NCI-H1417 (cell line): ENCODE measurements around the gene WAS.

Experiments used
- DNase-seq, 3 experiments: peaks; one replicate each; lab custom pipeline; 2025; lab: John Stamatoyannopoulos, UW

Gene WAS

DNA sequence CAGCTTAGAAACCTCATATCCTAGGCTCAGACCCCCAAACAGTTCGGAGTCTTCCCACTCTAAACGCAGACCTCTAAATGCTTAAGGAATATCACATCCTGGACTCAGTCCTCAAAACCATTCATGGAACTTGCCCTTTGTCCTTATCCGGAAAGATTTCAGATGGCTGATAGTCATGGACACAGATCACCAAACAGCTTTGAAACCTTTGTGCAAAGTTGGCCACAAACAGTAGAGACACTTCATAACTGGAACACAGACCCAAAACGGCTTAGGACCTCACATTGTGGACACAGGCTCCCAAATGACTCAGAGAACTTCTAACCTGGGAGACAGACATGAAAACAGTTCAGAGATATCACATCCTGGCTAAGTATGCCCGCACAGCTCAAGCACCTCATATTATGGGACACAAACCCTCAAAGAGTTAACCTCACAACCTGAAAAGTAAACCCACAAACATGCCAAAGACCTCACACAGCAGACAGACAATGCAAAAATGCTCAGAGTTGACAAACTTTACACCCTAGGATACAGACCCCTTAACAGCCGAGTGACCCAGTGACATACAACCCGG is 28.4 kb downstream of the WAS start:
- DNase-seq = no peak

DNA sequence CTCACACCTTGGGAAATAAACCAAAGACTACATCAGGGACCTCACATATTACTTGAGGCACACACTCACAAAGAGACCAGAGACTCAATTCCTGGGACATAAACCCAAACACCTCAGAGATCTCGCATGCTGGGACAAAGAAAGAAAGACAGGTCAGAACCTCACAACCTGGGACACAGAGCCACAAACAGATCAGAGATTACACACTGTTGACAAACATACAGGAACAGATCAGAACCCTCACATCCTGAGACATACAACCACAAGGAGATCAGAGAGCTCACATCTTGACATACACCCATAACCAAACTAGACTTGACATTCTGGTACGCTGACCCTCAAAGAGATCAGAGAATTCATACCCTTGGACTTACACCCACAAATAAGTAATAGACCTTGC is 30.2 kb downstream of the WAS start:
- DNase-seq = no peak

DNA sequence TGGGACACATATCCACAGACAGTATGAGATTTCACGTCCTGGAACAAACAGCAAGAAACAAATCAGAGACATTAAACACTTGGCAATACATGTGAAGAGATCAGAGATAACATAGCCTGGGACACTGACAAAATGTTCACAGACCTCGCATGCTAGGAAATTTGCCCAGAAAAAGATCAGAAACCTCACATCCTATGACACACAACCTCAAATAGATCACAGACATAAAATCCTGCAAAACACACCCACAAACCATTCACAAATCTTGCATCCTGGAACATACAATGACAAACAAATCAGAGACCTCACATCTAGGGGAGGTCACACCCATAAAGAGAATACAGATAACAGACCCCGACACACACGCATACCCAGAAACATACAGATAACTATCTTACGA is 31.0 kb downstream of the WAS start:
- DNase-seq = no peak

DNA sequence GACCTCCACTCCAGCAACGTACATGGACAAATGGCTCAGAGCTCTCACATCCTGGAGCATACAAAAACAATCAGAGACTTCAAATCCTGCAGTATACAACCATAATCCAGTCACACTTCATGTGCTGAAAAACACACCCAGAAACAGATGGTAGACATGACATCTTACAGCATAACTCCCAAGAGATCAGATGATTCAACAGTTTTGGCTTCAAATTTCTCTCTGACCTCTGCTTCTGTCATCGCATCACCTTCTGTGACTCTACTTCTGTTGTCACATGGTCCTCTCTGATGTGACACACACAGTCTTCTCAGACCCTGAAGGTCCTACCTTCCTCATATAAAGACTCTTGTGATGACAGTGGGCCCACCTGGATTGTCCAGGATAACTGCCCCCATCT is 31.5 kb downstream of the WAS start:
- no peak for DNase-seq

DNA sequence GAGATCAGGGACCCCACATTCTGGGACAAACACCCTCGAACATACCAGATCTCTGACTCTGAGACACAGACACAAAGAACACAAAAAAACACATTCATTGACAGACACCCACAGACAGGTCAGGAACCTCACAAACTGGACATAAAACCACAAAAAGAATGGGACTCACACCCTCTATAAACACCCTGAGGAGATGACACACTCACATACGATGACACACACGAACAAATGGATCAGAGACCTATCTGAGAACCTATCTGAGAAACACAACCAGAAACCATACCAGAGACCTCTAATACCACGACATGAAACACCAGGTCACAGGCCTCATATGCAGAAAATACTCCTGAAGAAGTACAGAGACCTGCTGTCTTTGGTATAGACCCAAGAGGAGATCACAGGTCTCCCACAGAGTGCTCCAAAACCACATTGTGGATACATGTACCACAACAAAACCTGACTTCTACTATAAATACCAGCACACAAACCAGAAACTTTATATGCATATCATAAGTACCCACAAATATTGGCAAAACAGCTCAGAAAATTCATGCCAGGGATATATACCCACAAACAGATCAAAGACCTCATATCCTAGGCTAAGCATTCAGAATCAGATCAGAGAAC is 32.4 kb downstream of the WAS start:
- DNase-seq = no peak

DNA sequence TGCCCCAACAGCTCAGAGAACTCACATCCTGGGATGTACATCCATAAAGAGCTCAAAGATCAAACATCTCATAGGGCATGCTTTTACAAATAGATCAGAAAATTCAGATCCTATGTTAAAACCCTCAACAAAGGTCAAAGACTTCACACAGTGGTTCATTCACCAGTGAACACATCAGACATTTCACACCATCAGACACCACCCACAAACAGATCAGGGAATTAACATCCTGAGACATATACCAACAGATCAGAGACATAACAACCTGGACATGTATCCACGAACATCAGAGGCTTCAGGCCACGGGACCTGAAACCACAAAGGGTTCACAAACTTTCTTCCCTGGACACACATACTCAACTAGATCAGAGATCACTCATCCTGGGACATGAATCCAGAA is 36.4 kb downstream of the WAS start:
- no peak for DNase-seq

DNA sequence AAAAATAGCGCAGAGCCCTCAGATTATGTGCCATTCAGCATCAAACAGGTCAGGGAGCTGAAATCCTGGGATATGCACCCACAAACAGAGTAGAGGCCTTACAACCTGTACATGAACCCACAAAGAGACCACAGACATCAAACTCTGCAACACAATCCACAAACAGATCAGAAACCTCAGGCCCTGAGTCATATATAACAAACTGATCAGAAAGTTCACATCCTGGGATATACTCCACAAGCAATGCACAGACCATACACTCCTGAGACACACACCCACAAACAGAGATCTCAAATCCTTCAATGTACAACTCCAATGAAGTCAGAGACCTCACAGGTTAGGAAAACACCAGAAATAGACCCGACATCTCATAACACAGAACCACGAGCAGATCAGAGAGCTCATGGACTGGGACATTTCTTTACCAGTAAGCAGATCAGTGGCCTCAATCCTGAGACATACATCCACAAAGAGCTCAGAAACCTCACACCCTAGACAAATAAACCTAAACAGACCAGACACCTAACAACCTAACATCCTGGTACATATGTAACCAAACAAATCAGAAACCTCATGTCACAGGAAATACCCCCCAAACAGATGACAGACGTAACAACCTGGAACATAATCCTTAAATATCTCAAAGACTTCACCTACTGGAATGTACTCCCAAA is 37.1 kb downstream of the WAS start:
- no peak for DNase-seq

DNA sequence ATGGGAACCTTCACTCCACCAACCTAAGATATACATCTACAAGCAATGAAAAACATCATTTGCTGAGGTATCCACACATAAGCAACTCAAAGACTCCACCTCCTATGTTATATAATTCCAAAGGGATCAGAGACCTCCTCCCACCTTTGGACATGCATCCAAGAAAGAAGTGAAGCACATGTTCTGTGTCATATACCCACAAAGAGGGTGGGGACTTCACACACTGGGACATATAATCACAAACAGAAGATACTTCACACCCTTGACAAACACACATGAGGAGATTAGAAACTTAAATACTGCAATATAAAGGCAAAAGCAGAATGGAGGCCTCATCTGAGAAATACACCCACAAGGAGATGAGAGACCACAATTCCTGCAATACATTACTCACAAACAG is 38.3 kb downstream of the WAS start:
- DNase-seq = no peak

DNA sequence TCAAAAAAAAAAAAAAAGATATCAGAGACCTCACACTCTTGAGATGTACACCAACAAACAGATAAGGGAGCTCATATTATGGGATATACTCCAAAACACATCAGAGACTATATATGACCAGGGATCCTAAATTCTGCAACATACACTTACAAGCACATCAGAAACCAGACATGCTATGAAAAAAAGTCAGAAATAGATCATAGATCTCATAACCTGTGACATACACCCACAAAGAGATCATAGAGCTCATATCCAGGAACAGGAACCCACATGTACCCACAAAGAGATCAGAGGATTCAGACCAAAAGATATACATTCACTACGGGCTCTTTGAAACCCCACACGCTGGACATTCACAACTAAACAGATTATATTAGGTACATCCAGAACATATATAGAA is 43.0 kb downstream of the WAS start:
- DNase-seq = no peak

DNA sequence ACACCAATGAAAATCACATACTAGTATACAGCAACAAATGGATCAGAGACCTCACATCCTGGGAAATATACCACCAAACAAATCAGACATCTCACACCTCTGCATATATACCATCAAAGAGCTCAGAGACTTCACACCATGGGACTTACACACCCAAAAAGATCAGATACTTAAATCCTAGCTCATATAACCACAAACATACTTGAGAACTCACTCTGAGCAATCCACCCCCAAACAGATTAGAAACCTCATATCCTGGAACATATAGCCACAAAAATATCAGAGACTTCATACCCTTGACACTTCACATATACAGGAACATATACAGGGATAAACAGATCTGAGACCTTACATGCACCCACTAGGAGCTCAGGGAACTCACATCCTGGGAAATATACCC is 45.1 kb downstream of the WAS start:
- DNase-seq = no peak

DNA sequence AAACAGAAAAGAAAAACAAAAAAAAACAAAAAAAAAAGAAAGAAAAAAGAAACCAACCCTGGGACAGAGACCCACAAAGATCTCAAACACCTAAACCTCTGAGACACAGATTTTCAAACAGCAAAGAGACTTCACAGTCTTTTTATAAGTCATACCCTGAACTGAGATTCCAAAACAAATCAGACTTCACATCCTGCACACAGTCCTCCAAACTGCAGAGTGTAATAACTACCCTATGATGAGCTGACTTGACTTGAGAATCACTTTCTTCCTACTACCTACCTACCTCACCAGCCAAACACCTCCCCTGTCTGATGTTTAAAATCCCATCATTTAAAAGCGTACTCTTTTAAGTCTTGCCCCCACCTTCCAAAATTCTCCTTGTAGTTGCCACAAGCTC is 52.7 kb downstream of the WAS start:
- no peak for DNase-seq

DNA sequence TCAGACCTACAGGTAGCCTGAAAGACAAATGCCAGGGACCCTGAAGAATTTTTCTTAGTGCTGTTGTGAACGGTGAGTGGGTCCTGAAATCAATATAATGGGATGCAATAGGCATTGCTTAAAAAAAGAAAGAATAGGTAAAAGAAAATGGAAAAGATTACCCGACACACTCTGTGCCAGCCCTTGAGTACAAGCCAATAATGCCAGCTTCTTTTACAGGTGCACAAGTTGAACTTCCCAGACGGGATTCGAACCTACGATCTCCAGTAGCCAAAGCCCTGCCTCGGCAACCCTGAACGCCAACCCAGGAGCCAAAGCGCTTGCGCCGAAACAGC is 53.2 kb downstream of the WAS start:
- DNase-seq = no peak

DNA sequence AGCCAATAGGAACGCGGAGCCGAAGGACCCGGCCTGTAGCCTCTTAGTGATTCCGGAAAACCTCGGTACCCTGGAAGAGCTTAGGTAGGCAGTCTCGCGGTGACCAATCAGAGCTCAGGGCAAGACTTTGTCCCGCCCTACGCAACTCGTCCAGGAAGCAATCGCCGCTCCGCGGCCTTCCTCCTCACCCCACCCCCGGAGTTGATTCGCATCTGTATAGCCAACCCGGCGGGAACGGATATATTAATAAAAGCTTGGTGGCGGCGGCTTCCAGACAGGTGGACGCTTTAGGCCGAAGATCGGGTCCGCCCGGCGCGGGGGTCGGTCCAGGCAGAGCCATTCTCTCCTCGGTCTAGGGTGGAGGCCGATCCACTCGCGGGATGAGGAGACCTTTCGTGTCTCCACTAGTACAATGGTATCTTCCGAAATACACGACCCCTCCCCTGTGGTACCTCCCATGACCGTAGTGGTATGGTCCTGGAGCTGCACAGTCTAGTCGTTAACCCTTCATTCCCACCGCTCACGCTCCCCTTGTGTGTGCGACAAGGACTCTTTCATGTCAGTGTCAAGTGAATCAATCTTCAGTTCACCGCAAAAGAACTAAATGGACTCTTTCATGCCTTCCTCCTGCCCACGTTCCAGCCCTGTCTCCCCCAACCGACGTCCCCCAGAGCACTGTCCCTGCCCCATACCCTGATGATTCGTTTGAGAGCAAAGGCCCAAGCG is 53.8 kb downstream of the WAS start:
- DNase-seq = peak; percentile 92 to 98 (median 94)

DNA sequence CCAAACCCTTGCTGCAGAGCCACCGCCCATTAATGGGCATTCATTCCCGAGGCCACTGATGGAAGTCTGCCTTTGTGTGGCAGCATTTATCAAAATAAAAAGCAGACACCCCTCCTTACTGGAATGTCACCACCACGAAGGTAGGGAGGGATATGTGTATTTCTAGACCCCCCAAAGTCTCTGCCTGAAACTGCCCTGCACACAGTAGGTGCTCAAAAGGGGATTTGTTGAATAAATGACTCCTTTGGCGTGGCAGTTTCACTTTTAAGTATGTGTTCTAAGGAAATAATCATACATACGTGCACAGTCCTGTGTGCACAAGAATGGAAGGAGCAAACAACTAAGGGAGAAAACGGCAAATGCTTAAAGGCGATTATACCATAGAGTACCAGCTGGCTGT is 54.3 kb downstream of the WAS start:
- DNase-seq = peak in 1 of 3 experiments; percentile 42
